Measurements from ENCODE around the gene GDF9.

Gene GDF9

DNA sequence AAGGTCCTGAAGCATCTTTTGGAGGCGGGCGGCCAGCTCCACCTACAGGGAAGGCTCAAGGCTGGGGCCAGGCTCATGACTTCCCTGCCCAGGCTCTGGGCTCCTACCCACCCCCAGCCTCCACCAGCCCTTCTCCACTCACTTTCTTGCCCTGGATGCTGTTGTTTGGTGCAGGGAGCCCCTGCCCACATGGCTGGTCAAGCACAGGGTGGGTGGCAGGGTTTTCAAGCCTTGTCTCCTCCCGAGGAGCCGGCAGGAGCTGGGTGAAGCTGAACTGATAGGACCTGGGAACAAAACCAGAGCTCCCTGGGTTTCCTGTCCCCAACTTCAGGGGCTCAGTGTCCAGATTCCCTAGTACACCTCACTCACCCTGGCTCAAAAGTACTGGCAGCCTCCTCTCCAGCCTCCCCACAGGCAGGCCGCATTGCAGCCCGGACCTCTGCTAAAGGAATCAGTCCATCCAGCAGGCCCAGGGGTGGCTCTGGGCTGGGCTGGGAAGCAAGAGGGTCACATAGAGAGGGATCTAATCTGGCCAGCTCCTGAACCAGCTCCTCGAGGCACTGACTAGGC lies 42.7 kb downstream of the GDF9 start:
- peak; percentile 45 for DNase-seq (ENCODE audit: low spot score)
- TF ChIP-seq, protein P1, sequence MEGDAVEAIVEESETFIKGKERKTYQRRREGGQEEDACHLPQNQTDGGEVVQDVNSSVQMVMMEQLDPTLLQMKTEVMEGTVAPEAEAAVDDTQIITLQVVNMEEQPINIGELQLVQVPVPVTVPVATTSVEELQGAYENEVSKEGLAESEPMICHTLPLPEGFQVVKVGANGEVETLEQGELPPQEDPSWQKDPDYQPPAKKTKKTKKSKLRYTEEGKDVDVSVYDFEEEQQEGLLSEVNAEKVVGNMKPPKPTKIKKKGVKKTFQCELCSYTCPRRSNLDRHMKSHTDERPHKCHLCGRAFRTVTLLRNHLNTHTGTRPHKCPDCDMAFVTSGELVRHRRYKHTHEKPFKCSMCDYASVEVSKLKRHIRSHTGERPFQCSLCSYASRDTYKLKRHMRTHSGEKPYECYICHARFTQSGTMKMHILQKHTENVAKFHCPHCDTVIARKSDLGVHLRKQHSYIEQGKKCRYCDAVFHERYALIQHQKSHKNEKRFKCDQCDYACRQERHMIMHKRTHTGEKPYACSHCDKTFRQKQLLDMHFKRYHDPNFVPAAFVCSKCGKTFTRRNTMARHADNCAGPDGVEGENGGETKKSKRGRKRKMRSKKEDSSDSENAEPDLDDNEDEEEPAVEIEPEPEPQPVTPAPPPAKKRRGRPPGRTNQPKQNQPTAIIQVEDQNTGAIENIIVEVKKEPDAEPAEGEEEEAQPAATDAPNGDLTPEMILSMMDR (IDR thresholded peaks at IDR 0.05; ENCODE audit: extremely low read depth, missing control alignments), result no peak

DNA sequence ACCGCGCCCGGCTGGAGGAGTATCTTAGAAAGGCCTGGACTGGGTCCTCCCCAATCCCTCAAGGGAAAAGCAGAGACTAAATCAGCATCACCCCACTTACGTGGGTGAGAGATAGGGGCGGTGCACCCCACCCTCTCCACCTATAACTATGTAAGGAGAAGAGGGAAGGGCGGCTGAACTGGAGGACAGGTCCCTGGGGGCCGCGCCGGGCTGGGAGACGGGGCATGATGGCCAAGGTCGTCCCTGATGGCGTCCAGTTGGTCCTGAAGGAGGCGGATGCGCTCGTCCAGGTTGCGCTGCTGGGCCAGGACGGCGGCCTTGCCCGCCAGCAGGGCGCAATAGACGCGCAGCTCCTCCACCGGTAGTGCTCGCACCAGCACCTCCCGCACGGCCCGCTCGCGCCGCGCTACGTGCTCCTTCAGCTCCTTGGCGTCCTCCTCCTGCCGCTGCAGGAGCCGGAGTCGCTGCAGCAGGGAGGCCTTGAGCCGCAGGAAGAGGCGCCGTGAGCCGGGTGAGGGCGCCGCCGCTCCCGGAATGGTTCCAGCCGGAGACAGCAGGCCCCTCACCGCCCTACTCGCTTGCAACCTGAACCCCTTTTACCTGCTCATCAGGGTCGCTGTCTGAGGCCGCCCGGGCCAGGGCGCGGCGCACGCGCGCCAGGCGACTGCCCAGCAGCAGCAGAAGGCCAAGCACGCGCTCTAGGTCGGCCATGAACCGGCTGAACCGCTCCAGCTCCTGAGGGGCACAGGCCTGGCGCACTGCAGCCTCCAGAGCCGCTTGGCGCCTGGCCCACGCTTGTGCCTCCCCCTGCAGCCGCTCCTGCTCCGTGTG lies 43.4 kb downstream of the GDF9 start:
- DNase-seq (ENCODE audit: low spot score), result peak; percentile 44
- TF ChIP-seq, protein P1 (IDR thresholded peaks at IDR 0.05; ENCODE audit: extremely low read depth, missing control alignments), result no peak

DNA sequence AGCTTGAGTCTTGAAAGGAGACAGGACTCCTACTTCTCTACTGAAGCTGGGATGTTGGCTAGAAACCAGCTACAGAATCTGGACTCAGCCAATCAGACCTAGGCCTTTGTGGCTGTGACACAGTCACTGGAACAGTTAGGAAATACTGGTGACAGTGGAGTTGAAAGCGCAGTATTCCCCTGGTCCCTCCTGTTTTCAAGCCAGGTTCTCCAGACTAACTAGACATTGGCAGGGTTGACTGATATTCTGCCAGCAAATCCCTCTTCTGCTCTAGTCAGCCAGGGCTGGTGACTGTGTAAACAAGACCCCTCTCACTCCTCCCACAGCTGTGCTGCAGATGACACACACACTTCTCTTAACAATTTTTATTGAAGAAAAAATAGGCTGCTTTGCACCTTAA lies 44.5 kb downstream of the GDF9 start:
- TF ChIP-seq, protein P1 (IDR thresholded peaks at IDR 0.05; ENCODE audit: extremely low read depth, missing control alignments), result no peak
- DNase-seq (ENCODE audit: low spot score), result no peak

DNA sequence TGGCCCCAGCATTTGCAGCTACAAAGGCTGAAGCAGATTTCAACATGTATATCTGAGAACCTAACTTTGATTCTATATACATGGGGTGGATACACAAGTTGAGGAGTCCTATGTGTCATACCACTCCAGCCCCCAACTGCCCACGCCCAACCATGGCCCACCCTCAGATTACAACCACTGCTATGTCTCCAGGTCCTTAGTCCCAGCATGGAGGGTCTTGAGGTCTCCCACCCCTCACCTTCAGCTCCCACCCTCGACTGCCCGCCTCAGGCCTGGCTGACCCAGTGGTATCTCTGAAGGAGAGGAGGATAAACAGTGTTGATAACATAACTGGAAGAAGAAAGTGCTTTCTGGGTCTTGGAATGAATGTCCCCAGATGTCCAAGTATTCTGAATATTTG lies 44.9 kb downstream of the GDF9 start:
- TF ChIP-seq, protein P1 (IDR thresholded peaks at IDR 0.05; ENCODE audit: extremely low read depth, missing control alignments), result no peak
- DNase-seq (ENCODE audit: low spot score), result no peak

DNA sequence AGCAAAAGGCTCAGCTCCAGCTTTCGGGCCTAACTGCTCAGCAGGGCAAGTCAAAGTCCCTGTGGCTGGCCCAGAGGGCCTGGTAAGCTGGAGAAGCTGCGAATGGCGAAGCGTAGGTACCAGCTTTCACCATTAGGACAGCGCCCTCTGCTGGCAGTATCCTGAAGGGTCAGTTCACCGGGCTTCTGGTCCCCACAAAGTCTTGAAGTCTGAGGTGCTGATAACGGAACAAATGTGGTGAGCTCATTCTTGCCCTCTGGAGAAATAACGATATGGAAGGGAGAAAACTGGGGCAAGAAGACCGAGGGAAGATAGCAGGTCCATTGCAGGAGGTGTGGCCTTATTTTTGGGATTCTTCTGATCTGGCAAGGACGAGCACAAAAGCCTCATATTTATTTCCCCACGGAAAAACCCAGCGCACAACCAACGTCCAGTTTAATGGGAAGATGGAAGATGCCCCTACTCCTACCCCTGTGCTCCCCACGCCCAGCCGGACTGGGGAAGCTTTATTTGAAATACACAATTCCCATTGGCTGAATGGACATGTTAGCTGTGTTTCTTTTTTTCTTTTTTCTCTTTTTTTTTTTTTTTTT lies 46.0 kb downstream of the GDF9 start:
- TF ChIP-seq, protein P1 (IDR thresholded peaks at IDR 0.05; ENCODE audit: extremely low read depth, missing control alignments), result peak; percentile 68
- DNase-seq (ENCODE audit: low spot score), result peak; percentile 94

DNA sequence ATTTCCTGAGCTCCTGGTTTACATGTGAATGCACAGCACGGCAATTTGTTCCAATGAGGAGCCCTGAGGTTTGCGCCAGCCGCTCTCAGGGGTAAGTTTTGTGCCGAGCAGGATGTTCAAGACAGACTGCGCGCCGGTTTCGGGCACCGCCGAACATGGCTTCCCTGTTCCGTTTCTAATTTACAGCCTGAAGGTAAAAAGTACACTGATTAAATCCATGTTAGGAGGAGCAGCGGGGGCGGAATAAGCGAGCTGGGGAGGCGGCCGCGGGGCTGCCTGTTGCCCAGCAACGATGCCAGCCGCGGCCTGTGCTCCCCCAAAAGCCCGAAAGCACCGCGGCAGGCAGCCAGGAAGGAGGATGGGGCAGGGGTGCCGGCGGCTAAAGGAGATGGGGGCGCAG lies 46.8 kb downstream of the GDF9 start:
- DNase-seq (ENCODE audit: low spot score), result peak; percentile 58
- TF ChIP-seq, protein P1 (IDR thresholded peaks at IDR 0.05; ENCODE audit: extremely low read depth, missing control alignments), result no peak

DNA sequence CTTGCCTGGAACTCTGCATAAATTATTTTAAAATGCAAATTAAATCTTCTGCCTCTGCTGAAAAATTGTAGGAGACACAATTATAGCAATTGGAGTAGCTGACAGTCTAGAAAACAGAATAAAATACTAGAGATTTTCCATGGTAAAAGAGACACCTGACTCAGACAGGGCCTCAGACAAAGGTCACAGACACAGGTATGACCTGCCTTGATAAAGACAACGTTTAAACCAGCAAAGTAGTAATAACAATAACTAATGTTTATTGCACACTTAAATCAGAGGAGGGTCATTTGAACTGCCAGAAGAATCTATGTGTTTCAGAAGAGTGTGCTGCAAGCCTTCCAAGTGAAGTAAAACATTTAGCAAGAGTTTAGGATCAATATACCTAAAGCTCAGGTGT lies 49.3 kb downstream of the GDF9 start:
- TF ChIP-seq, protein P1 (IDR thresholded peaks at IDR 0.05; ENCODE audit: extremely low read depth, missing control alignments), result no peak
- no peak for DNase-seq (ENCODE audit: low spot score)

All from GM20000 (cell line).